ENCODE results near the gene TMEM59L. TPM values are rescaled to one million over a fixed set of nuclear protein-coding genes. Genes with fewer than 3 reads are reported as not detected.

The TMEM59L gene
- total RNA-seq, 1 donor from 2014 or later, result 5.6 TPM

DNA sequence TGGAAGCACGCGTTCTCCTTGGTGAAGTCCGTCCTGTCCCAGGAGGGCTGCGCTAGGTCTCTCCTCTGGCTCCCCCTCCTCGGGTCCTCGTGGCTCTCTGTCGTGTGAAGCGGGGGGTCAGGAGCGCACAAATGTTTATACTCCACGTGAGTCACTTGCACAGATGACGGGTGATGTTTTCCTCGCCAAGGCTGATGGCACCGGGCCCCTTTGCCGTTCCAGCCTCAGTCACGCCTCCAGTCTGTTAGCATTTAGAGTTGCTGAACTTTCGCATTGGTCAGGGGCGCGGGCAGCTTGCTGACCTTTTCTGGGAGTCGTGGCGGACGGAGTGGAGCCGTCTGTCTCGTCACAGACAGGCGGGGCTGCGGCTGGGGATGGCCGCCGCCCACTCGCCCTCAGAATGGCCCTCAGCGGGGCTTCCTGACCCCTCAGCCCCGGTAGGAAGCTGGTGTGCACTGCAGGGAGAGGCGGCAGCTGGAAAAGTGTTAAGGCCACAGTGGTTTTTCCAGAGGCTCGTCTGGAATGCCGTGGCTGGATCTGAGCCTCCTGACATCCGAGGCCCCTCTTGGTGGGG is 37.9 kb downstream of the TMEM59L start:
- H3K36me3 ChIP-seq (ENCODE audit: insufficient read depth, low read length), result no peaks in the 10 kb centered on the region
- H3K4me3 ChIP-seq (ENCODE audit: insufficient read depth, low read depth, low read length), result peak overlapping the region; percentile 12
- H3K27me3 ChIP-seq (ENCODE audit: insufficient read depth, low read length), result no peaks in the 10 kb centered on the region
- Mint-ChIP-seq H3K4me1 (ENCODE audit: low read depth, unreplicated experiment) (peaks cover 17% of the 10 kb centered on the region), H3K27ac (ENCODE audit: unreplicated experiment) (no peak overlapping the region), H3K4me3 (ENCODE audit: unreplicated experiment) (peak overlapping the region; percentile 20), H3K36me3 (ENCODE audit: low read depth, unreplicated experiment) (peaks cover 10% of the 10 kb centered on the region), H3K9me3 (ENCODE audit: unreplicated experiment) (peaks cover 1% of the 10 kb centered on the region), H3K27me3 (ENCODE audit: low read depth, unreplicated experiment) (peaks cover 12% of the 10 kb centered on the region)
- TF ChIP-seq, protein P1, sequence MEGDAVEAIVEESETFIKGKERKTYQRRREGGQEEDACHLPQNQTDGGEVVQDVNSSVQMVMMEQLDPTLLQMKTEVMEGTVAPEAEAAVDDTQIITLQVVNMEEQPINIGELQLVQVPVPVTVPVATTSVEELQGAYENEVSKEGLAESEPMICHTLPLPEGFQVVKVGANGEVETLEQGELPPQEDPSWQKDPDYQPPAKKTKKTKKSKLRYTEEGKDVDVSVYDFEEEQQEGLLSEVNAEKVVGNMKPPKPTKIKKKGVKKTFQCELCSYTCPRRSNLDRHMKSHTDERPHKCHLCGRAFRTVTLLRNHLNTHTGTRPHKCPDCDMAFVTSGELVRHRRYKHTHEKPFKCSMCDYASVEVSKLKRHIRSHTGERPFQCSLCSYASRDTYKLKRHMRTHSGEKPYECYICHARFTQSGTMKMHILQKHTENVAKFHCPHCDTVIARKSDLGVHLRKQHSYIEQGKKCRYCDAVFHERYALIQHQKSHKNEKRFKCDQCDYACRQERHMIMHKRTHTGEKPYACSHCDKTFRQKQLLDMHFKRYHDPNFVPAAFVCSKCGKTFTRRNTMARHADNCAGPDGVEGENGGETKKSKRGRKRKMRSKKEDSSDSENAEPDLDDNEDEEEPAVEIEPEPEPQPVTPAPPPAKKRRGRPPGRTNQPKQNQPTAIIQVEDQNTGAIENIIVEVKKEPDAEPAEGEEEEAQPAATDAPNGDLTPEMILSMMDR (IDR thresholded peaks at IDR 0.05; ENCODE audit: insufficient read depth, low read depth, low read length), result no peak
- no peak for TF ChIP-seq EZH2 (IDR thresholded peaks at IDR 0.05; ENCODE audit: insufficient read depth, low read length)
- peak overlapping the region; percentile 80 for H3K4me2 ChIP-seq (ENCODE audit: low read length)
- H2AFZ ChIP-seq (ENCODE audit: low read depth, low read length), result peak overlapping the region; percentile 24
- H3K4me1 ChIP-seq (ENCODE audit: insufficient read depth, low read length), result peaks cover 36% of the 10 kb centered on the region
- FAIRE-seq (peak; percentile 41), DNase-seq (ENCODE audit: low read depth) (peak; percentile 78)
- peak overlapping the region; percentile 59 for H3K27ac ChIP-seq (ENCODE audit: low read depth, low read length)
- H4K20me1 ChIP-seq (ENCODE audit: insufficient read depth, low read length), result peaks cover 52% of the 10 kb centered on the region
- H3K79me2 ChIP-seq (ENCODE audit: insufficient read depth, low read length), result peaks cover 4% of the 10 kb centered on the region
- H3K9ac ChIP-seq (ENCODE audit: low read length), result peak overlapping the region; percentile 76
- no peaks in the 10 kb centered on the region for H3K9me3 ChIP-seq (ENCODE audit: insufficient read depth, low read depth, low read length)

DNA sequence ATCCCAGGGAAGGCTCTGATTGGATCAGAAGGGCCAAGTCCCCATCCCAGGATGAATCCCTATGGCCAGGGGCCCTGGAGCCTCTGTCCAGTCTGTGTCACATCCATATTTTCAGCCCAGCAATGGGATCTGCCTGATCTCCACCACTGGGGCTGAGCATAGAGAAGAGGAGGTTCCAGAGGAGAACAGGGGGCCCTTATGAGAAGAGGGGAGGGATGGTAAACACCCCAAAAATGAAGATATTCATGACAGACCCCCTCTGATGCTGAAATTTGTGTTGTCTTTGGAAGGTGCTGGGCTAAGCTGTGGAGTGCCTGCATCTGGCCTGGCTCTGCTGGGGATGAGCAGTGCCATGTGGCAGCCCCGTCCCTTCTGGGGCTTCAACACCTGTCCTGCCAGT is 38.6 kb downstream of the TMEM59L start:
- peaks cover 3% of the 10 kb centered on the region for H3K79me2 ChIP-seq (ENCODE audit: insufficient read depth, low read length)
- peaks cover 9% of the 10 kb centered on the region for H3K36me3 Mint-ChIP-seq (ENCODE audit: low read depth, unreplicated experiment)
- H3K36me3 ChIP-seq (ENCODE audit: insufficient read depth, low read length), result no peaks in the 10 kb centered on the region
- peaks cover 1% of the 10 kb centered on the region for H3K9me3 Mint-ChIP-seq (ENCODE audit: unreplicated experiment)
- H2AFZ ChIP-seq (ENCODE audit: low read depth, low read length), result no peak overlapping the region
- no peak overlapping the region for H3K4me3 ChIP-seq (ENCODE audit: insufficient read depth, low read depth, low read length)
- H3K27me3 ChIP-seq (ENCODE audit: insufficient read depth, low read length), result no peaks in the 10 kb centered on the region
- H3K9ac ChIP-seq (ENCODE audit: low read length), result peak overlapping the region; percentile 76
- H3K9me3 ChIP-seq (ENCODE audit: insufficient read depth, low read depth, low read length), result no peaks in the 10 kb centered on the region
- peak overlapping the region; percentile 80 for H3K4me2 ChIP-seq (ENCODE audit: low read length)
- FAIRE-seq (no peak), DNase-seq (ENCODE audit: low read depth) (no peak)
- H3K4me3 Mint-ChIP-seq (ENCODE audit: unreplicated experiment), result no peak overlapping the region
- peaks cover 12% of the 10 kb centered on the region for H3K27me3 Mint-ChIP-seq (ENCODE audit: low read depth, unreplicated experiment)
- H3K27ac ChIP-seq (ENCODE audit: low read depth, low read length), result peak overlapping the region; percentile 59
- H3K4me1 ChIP-seq (ENCODE audit: insufficient read depth, low read length), result peaks cover 36% of the 10 kb centered on the region
- H3K27ac Mint-ChIP-seq (ENCODE audit: unreplicated experiment), result no peak overlapping the region
- H4K20me1 ChIP-seq (ENCODE audit: insufficient read depth, low read length), result peaks cover 50% of the 10 kb centered on the region
- H3K4me1 Mint-ChIP-seq (ENCODE audit: low read depth, unreplicated experiment), result peaks cover 17% of the 10 kb centered on the region
- TF ChIP-seq, protein P1 (IDR thresholded peaks at IDR 0.05; ENCODE audit: insufficient read depth, low read depth, low read length), result no peak
- TF ChIP-seq EZH2 (IDR thresholded peaks at IDR 0.05; ENCODE audit: insufficient read depth, low read length), result no peak

DNA sequence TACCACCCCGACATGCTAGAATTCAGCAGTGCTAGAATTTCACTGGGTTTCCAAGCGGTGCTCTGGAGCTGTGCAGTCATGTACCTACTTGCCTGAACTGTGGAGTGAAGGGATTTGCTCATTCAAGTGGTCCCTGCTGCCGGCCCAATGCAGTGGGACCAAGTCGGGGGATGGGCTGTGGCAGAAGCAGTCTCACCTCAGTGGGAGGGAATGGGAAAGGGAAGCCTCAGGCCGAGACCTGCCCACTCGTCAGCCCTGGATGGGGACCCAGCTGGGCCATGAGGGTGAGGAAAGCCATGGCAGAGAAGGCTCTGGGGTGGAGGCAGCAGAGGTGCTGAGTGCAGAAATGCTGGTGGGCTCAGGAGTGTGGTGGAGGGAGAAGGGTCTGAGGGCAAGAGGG is 39.1 kb downstream of the TMEM59L start:
- no peaks in the 10 kb centered on the region for H3K79me2 ChIP-seq (ENCODE audit: insufficient read depth, low read length)
- no peak overlapping the region for H3K4me2 ChIP-seq (ENCODE audit: low read length)
- H3K27me3 ChIP-seq (ENCODE audit: insufficient read depth, low read length), result no peaks in the 10 kb centered on the region
- peaks cover 47% of the 10 kb centered on the region for H4K20me1 ChIP-seq (ENCODE audit: insufficient read depth, low read length)
- Mint-ChIP-seq H3K36me3 (ENCODE audit: low read depth, unreplicated experiment) (peaks cover 6% of the 10 kb centered on the region), H3K4me1 (ENCODE audit: low read depth, unreplicated experiment) (peaks cover 17% of the 10 kb centered on the region), H3K27me3 (ENCODE audit: low read depth, unreplicated experiment) (peaks cover 9% of the 10 kb centered on the region), H3K9me3 (ENCODE audit: unreplicated experiment) (peaks cover 1% of the 10 kb centered on the region), H3K27ac (ENCODE audit: unreplicated experiment) (peak overlapping the region; percentile 75), H3K4me3 (ENCODE audit: unreplicated experiment) (peak overlapping the region; percentile 27)
- H3K4me1 ChIP-seq (ENCODE audit: insufficient read depth, low read length), result peaks cover 36% of the 10 kb centered on the region
- H3K36me3 ChIP-seq (ENCODE audit: insufficient read depth, low read length), result no peaks in the 10 kb centered on the region
- H3K4me3 ChIP-seq (ENCODE audit: insufficient read depth, low read depth, low read length), result no peak overlapping the region
- no peaks in the 10 kb centered on the region for H3K9me3 ChIP-seq (ENCODE audit: insufficient read depth, low read depth, low read length)
- FAIRE-seq, result no peak
- no peak for TF ChIP-seq EZH2 (IDR thresholded peaks at IDR 0.05; ENCODE audit: insufficient read depth, low read length)
- TF ChIP-seq, protein P1 (IDR thresholded peaks at IDR 0.05; ENCODE audit: insufficient read depth, low read depth, low read length), result no peak
- DNase-seq (ENCODE audit: low read depth), result no peak
- no peak overlapping the region for H3K27ac ChIP-seq (ENCODE audit: low read depth, low read length)
- H2AFZ ChIP-seq (ENCODE audit: low read depth, low read length), result no peak overlapping the region
- no peak overlapping the region for H3K9ac ChIP-seq (ENCODE audit: low read length)
